Renal pelvis (tissue), 4 donors: ENCODE data around the gene AGAP3. TPM values are rescaled to one million over a fixed set of nuclear protein-coding genes. Genes with fewer than 3 reads are reported as not detected.
A peak's percentile ranks its signal among the peaks of the same experiment; 100 is the strongest.

Experiments used
- DNase-seq: peaks from one replicate; pipeline ENCODE4 v3.0.0-alpha.2; 2013
- polyA plus RNA-seq, 3 donors: library from polyadenylated mRNA; unstranded; fragments of 120-200 nt; gene quantifications; one replicate each; pipeline ENCODE4 v1.2.1, GENCODE V29; 2013; ENCODE audit not compliant: insufficient read length in 3 of 3

The AGAP3 gene
- polyA plus RNA-seq, 3 donors, result 68.0 to 78.3 (median 72.8) TPM

- DNase-seq, result no peak
Measured at GRCh38 chr7:151086802-151087244, 548 bp downstream of the AGAP3 start.

GRCh38 chr7:151087245-151088018 is 1.2 kb downstream of the AGAP3 start:
- DNase-seq, result no peak

- DNase-seq, result no peak
Measured at GRCh38 chr7:151088019-151088855, 2.0 kb downstream of the AGAP3 start.

DNA sequence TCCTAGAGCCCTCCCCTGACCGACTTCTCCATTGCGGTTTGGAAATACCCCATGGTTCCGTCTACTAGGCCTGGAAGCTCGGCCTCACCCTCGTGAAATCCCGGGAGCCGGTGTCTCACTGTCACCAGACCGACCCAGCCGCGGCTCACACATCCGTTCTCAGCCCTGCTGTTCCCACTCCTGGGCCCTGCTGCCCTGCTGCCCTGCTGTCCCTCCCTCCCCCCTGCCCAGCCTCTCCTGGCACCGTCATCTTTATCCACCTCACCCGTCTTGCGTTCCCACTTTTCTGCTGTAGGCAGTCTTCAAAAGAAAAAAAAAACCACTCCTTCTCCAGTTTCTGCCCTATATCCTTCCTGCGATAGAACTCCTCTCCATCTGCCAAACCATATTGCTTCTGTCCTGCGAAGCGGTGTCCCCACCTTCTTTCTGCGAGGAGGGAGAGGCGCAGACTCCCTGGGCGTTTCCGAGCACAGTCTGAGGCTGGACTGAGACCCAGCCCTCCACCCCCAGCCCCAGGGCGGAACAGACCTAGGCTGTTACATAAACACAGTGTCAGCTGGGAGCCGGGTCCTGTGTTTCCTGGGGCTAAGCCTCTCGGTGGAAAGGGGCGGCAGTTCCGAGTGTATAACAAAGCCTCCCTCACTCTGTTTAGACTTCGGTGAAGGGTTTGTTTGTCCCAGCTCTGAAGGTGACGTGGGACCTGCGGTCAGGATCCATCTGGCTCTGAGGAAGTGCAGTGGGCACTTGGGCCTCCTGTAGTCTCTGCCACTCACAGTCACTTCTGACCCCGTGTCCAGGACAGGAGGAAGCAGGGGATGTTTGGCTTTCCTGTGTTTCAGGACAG is 2.8 kb downstream of the AGAP3 start:
- DNase-seq, result peak; percentile 43

GRCh38 chr7:151089893-151090730 is 3.8 kb downstream of the AGAP3 start:
- no peak for DNase-seq

DNA sequence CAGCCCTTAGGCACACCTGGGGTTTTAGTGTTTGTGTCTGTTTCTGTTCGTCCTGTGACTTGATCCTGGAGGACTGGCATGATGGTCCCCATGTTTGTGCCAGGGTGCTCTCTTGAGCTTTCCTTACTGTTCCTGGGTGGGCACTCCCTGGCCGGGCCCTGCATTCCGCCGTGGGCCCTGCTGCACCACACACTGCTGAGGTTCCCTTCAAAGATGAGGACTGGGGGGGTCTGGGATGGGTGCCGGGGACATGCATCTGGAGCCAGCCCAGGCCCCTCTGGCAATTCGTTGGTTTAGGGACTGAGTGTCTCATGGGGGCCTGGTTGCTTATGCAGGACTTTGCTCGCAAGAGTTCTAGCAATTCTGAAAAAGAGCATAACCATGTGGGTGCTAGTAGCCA is 4.7 kb downstream of the AGAP3 start:
- DNase-seq, result no peak

DNA sequence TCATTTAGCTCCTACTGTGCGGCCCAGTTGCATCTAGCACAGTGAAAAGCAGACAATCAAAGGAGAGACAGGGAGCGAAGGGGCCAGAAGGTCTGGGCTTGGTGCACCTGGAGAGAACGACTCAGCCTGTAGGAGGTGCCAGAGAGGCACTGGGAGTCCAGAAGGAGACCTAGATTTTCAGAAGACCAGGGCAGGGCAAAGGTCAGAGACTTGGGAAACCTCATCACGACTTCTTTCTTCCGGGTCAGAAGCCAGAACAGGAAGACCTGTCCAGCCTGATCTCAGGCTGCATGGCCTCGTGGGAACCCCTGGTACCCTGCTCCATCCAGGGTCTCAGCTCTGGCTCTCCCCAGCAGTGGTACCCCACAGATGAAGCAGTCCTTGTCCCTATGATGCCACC is 5.2 kb downstream of the AGAP3 start:
- DNase-seq, result no peak

GRCh38 chr7:151091988-151092387 is 5.7 kb downstream of the AGAP3 start:
- DNase-seq, result no peak

DNA sequence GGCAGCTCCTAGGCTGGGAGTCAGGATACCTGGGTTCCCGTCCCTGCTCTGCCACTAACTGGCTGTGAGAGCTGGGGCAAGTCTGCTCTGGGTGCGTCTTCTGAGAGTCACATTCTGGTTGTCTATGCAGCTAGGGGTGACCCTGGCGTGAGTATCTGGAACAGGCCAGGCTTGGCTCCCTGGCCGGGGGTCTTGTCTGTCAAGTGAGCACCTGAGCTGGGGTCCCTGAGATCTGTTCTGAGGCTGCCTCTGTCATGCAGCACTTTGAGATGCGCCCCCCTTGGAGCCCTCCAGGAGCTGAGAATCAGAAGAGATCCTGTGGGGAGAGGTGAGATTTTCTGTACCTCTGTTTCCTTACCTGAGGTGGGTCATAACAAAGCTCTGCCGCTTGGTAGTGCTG is 7.5 kb downstream of the AGAP3 start:
- no peak for DNase-seq

GRCh38 chr7:151094675-151095074 is 8.4 kb downstream of the AGAP3 start:
- no peak for DNase-seq

- DNase-seq, result no peak
Measured at GRCh38 chr7:151095123-151095797, 9.0 kb downstream of the AGAP3 start.

DNA sequence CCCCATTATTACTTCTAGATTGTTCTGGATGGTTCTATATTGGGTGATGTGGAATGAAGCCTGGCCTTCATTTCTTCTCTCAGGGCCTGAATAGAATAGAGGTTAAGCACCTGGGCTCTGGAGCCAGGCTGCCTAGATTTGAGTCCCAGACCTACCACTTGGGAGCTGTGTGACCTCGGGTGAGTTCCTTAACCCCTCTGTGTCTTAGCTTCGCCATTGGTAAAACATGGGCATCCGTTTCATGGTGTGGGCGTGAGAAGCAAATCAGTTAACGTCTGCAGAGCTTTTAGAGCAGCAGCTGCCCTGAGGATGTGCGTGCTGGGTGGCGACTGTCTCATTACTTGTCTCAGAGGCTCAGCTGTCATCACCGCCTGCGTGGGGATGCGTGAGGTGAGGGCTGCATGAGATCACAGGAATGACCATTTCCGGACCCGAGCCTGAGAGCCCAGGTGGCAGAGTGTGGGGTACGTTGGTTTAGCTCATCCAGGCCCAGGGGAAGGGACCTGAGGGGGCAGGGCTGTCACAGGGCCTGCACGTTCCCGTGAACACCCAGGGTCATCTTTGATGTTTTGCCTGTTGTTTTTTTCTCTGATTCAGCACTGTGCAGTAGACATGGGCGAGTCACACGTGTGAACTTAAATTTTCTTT is 9.7 kb downstream of the AGAP3 start:
- no peak for DNase-seq

DNA sequence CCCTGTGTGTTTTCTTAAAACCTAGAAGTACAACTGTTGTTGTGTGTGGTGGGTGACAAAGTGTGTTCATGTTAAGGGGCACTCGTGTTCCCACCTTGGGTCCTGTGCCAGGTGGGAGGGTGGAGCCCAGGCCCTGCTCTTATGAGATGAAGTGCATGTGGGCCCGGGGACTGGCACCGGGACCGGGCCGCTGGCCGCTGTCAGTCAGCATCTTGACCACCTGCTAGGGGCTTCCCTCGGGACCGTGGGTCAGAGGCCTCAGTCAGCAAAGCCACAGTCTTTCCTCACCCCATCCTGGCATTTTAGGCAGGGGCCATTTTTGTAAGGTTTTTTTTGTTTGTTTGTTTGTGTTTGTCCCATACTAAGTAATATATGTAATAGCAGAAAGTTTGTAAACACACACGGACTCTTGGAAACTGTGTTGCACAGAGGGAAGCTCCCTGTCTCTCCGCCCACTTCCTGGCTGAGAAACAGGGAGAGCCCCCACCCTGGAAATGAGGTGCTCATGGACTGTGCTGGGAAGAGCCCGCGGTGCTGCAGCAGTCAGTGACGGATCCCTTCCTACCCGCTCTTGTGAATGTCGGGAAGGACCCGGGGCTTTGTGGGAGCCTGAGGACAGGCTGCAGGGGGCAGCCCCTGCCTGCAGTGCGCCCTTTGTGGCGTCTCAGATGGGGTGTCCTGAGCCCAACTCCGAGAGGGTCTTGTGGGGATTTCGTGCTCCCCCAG is 13.4 kb downstream of the AGAP3 start:
- DNase-seq, result no peak

GRCh38 chr7:151100921-151101320 is 14.6 kb downstream of the AGAP3 start:
- DNase-seq, result no peak

- no peak for DNase-seq
Measured at GRCh38 chr7:151101621-151102396, 15.5 kb downstream of the AGAP3 start.

- DNase-seq, result no peak
Measured at GRCh38 chr7:151102991-151103390, 16.7 kb downstream of the AGAP3 start.

DNA sequence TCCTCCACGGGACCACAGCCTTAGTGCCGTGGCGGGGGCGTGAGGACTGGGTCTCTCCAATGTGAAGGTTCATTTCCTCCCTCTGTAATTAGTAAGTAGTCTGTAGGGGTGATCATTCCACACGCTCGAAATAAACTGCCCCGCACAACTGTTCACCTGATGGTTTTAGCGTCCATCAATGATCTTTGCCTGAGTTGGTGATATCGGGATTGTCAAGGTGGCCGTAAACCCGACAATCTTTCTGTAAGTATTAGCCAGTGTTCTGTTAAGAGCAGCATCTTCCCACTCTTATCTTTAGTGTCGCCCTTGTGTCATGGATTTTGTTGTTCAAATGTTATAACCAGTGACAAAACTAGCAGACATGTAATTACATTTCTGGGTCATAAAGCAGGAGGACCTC is 17.7 kb downstream of the AGAP3 start:
- no peak for DNase-seq

DNA sequence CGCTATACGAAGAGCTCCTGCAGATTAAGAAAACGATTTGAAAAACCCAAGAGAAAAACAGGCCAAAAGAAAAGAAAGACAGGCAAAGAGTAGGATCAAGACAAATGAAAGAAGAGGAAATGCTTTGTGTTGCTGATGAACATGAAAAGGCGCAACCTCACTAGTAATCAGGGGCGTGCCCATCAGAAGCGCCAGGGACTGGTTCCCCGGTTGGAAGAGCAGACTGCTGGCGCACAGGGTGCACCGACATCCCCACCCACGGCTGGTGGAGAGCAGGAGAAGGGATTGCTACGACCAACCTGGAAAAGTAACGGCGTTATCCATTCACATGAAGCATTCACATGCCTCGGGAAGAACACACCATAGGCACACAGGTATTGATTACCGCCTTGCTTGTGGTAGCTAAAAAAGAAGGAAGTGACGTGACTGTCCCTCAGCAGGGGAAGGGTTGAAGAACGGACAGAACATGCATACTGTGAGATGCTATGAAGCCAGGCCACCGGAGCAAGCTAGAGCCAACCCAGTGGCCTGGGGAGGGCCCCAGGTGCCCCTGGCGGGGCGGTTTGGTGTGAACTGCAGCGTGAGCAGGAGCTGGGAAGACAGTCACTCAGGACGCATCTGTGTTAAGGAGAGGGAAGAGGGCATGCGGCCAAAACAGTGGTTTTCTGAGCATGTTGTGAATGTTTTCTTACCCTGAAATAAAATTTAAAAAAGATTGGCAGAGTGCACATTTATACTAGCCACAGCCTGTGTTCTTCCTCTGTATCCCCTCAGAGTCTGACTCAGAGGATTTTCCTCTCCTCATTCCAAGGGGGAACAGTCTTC is 18.3 kb downstream of the AGAP3 start:
- no peak for DNase-seq
